H9 (cell line): Measurements from ENCODE around the gene MC1R. TPM values are rescaled to one million over a fixed set of nuclear protein-coding genes. Genes with fewer than 3 reads are reported as not detected.

Source experiments
- DNase-seq: peaks from one replicate; pipeline ENCODE4 v3.0.0-alpha.2; 2017
- H2AFZ ChIP-seq: one replicate; pipeline ENCODE4 v1.6.1; 2013; ENCODE audit warnings: mild to moderate bottlenecking, low read length, control low read depth, moderate library complexity
- H2AK5ac ChIP-seq: 2 replicates; pipeline ENCODE4 v1.6.1; 2013; ENCODE audit warnings: low read length, control low read depth, mixed read lengths; ENCODE audit not compliant: insufficient read length
- H2BK120ac ChIP-seq: one replicate; pipeline ENCODE4 v1.6.1; 2013; ENCODE audit warnings: low read depth, mild to moderate bottlenecking, low read length, control low read depth, inconsistent platforms; ENCODE audit not compliant: poor library complexity, severe bottlenecking
- H2BK12ac ChIP-seq: 2 replicates; pipeline ENCODE4 v1.6.1; 2013; ENCODE audit warnings: low read length, control low read depth, mixed read lengths, low read depth; ENCODE audit not compliant: insufficient read length
- H2BK15ac ChIP-seq: 2 replicates; pipeline ENCODE4 v1.6.1; 2013; ENCODE audit warnings: low read depth, low read length, control low read depth
- H2BK20ac ChIP-seq: one replicate; pipeline ENCODE4 v1.6.1; 2013; ENCODE audit warnings: low read depth, mild to moderate bottlenecking, low read length, control low read depth, inconsistent platforms; ENCODE audit not compliant: poor library complexity, severe bottlenecking
- H2BK5ac ChIP-seq: 2 replicates; pipeline ENCODE4 v1.6.1; 2013; ENCODE audit warnings: low read length, control low read depth, mixed read lengths; ENCODE audit not compliant: insufficient read length
- H3K14ac ChIP-seq: 2 replicates; pipeline ENCODE4 v1.6.1; 2013; ENCODE audit warnings: low read length, control low read depth; ENCODE audit not compliant: insufficient read depth
- H3K18ac ChIP-seq: 2 replicates; pipeline ENCODE4 v1.6.1; 2013; ENCODE audit warnings: low read depth, mild to moderate bottlenecking, mixed read lengths, low read length, control low read depth; ENCODE audit not compliant: insufficient read length
- H3K23ac ChIP-seq: 2 replicates; pipeline ENCODE4 v1.6.1; 2013; ENCODE audit warnings: low read length, control low read depth, mixed read lengths, low read depth; ENCODE audit not compliant: insufficient read length
- H3K23me2 ChIP-seq: 2 replicates; pipeline ENCODE4 v1.6.1; 2013; ENCODE audit warnings: low read depth, mild to moderate bottlenecking, mixed read lengths, low read length, control low read depth; ENCODE audit not compliant: insufficient read length, poor library complexity, severe bottlenecking
- H3K27ac ChIP-seq: 2 replicates; pipeline ENCODE4 v1.5.1; 2013; ENCODE audit warnings: low read length, control low read depth, mixed read lengths, low read depth; ENCODE audit not compliant: insufficient read length
- H3K27me3 ChIP-seq: 2 replicates; pipeline ENCODE4 v1.6.1; 2013; ENCODE audit warnings: low read length, control low read depth, inconsistent platforms; ENCODE audit not compliant: insufficient read depth
- H3K4ac ChIP-seq: 2 replicates; pipeline ENCODE4 v1.6.1; 2013; ENCODE audit warnings: low read depth, mild to moderate bottlenecking, control low read depth, inconsistent platforms, low read length, moderate library complexity
- H3K4me1 ChIP-seq: 2 replicates; pipeline ENCODE4 v1.6.1; 2013; ENCODE audit warnings: low read length, control low read depth, inconsistent platforms; ENCODE audit not compliant: insufficient read depth
- H3K4me2 ChIP-seq: 2 replicates; pipeline ENCODE4 v1.6.1; 2013; ENCODE audit warnings: low read length, control low read depth, mixed read lengths; ENCODE audit not compliant: insufficient read length, insufficient read depth
- H3K56ac ChIP-seq: 2 replicates; pipeline ENCODE4 v1.6.1; 2013; ENCODE audit warnings: low read depth, mild to moderate bottlenecking, mixed read lengths, low read length, control low read depth; ENCODE audit not compliant: insufficient read length
- H3K79me1 ChIP-seq: 2 replicates; pipeline ENCODE4 v1.6.1; 2013; ENCODE audit warnings: low read depth, mild to moderate bottlenecking, moderate library complexity, low read length, control low read depth, inconsistent platforms; ENCODE audit not compliant: insufficient read depth, poor library complexity, severe bottlenecking
- H3K79me2 ChIP-seq: 2 replicates; pipeline ENCODE4 v1.6.1; 2013; ENCODE audit warnings: low read length, control low read depth, inconsistent platforms; ENCODE audit not compliant: insufficient read depth
- H3K9ac ChIP-seq: 2 replicates; pipeline ENCODE4 v1.6.1; 2013; ENCODE audit warnings: low read length, control low read depth, mixed read lengths; ENCODE audit not compliant: insufficient read length; ENCODE audit errors: extremely low read depth
- H3K9me3 ChIP-seq: one replicate; pipeline ENCODE4 v1.6.1; 2013; ENCODE audit warnings: low read depth, low read length, inconsistent platforms; ENCODE audit not compliant: control insufficient read depth
- H3T11ph ChIP-seq: one replicate; pipeline ENCODE4 v1.6.1; 2013; ENCODE audit warnings: mild to moderate bottlenecking, low read length, control low read depth, inconsistent platforms
- H4K20me1 ChIP-seq: one replicate; pipeline ENCODE4 v1.6.1; 2013; ENCODE audit not compliant: control insufficient read depth, insufficient read length, insufficient read depth
- H4K5ac ChIP-seq: 2 replicates; pipeline ENCODE4 v1.6.1; 2013; ENCODE audit warnings: low read depth, mild to moderate bottlenecking, mixed read lengths, low read length, control low read depth; ENCODE audit not compliant: insufficient read length
- H4K8ac ChIP-seq: replicated peaks from 2 replicates; pipeline ENCODE4 v1.6.1; 2013; ENCODE audit warnings: low read length, control low read depth, mixed read lengths, low read depth; ENCODE audit not compliant: insufficient read length
- H4K91ac ChIP-seq: 2 replicates; pipeline ENCODE4 v1.6.1; 2013; ENCODE audit warnings: low read depth, mild to moderate bottlenecking, moderate library complexity, mixed read lengths, low read length, control low read depth; ENCODE audit not compliant: insufficient read length
- H3K27ac Mint-ChIP-seq, 3 experiments: 2 replicates in 2 of 3; 3 replicates in 1 of 3; pipeline ENCODE4 v1.8.0; 2020 to 2021; ENCODE audit warnings: mixed read lengths in 3 of 3, mild to moderate bottlenecking in 1 of 3, moderate library complexity in 1 of 3
- H3K27me3 Mint-ChIP-seq: 2 replicates; pipeline ENCODE4 v1.8.0; 2021; ENCODE audit warnings: low read depth, mild to moderate bottlenecking, moderate library complexity, mixed read lengths
- H3K36me3 Mint-ChIP-seq, 3 experiments: 2 replicates in 2 of 3; 3 replicates in 1 of 3; pipeline ENCODE4 v1.8.0; 2020 to 2021; ENCODE audit warnings: low read depth in 3 of 3, mixed read lengths in 3 of 3; ENCODE audit not compliant: insufficient read depth in 1 of 3
- H3K4me1 Mint-ChIP-seq, 2 experiments: 2 replicates each; pipeline ENCODE4 v1.8.0; 2020; ENCODE audit warnings: mixed read lengths in 2 of 2
- H3K4me3 Mint-ChIP-seq, 2 experiments: 2 replicates in 1 of 2; 3 replicates in 1 of 2; pipeline ENCODE4 v1.8.0; 2020 to 2021; ENCODE audit warnings: mild to moderate bottlenecking in 2 of 2, mixed read lengths in 2 of 2, moderate library complexity in 1 of 2
- H3K9me3 Mint-ChIP-seq, 2 experiments: 2 replicates in 1 of 2; 3 replicates in 1 of 2; pipeline ENCODE4 v1.8.0; 2020; ENCODE audit warnings: mild to moderate bottlenecking in 2 of 2, mixed read lengths in 2 of 2, moderate library complexity in 1 of 2
- WGBS: extraction: QIAGEN DNeasy Blood & Tissue Kit; methylation state at CpG from one replicate; pipeline ENCODE4 v1.1.7; 2013; ENCODE audit warnings: missing lambda C conversion rate, low lambda C conversion rate, mixed read lengths; ENCODE audit not compliant: insufficient read length; ENCODE audit errors: extremely low coverage; 5-methylcytosine and 5-hydroxymethylcytosine counted together
- total RNA-seq: library from RNA; stranded (reverse); gene quantifications from 2 replicates; pipeline ENCODE4 v1.2.1, GENCODE V29; 2021
- TF ChIP-seq, protein P1 (sequence below): fragments of 200-600 bp; sonication (generic); conservative IDR thresholded peaks from 3 replicates; pipeline ENCODE4 v1.8.0; 2021; ENCODE audit warnings: antibody characterized with exemption, mild to moderate bottlenecking

The MC1R gene
- total RNA-seq, 1 experiment from 2014 or later = 4.7 TPM

DNA sequence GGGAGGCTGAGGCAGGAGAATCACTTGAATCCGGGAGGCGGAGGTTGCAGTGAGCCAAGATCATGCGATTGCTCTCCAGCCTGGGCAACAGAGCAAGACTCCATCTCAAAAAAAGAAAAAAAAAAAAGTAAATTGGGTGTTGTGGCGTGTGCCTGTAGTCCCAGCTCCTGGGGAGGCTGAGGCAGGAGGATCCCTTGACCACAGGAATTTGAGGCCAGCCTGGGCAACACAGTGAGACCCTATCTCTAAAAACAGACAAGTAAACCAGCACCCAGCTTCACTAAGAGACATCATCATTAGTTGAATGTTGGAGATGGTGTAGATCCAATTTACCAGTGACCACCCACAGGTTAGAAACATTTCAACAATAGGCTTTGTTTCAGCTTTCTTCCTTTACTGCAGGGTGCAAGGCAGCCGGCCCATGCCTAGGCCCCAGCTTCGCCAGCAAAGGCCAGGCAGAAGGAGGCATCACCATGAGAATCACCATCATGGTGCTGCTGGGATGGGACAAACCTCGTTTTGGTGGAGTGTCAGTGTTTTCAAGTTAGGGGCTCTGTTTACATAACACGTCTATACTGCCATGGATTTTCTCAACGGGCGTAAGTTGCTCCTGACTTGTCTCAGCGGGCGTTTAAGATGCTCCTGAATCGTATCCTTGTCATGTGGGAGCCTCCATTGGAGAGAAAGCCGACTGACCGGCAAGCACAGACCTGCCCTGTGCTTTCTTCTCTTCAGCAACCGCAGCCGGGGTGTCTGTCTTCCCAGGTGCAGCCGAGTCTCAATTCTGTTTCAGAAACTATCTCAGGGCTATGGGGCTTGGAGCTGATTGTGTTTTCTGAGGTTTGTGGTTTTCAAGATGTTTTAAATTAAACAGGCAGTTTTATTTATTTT is 37.9 kb upstream of the MC1R start:
- Histone ChIP-seq H3K79me1 (peaks cover 3% of the 10 kb centered on the region), H4K8ac (no peak overlapping the region), H3K9me3 (no peaks in the 10 kb centered on the region), H3K4ac (no peak overlapping the region), H3K18ac (no peak overlapping the region), H2BK12ac (no peak overlapping the region), H3K23me2 (no peaks in the 10 kb centered on the region), H4K20me1 (no peaks in the 10 kb centered on the region), H3K14ac (no peak overlapping the region), H3K27ac (no peak overlapping the region), H2BK5ac (no peak overlapping the region), H2BK120ac (no peak overlapping the region), H2AFZ (no peak overlapping the region), H3K23ac (no peak overlapping the region), H2BK20ac (no peak overlapping the region), H3K56ac (no peak overlapping the region), H3K79me2 (peaks cover 4% of the 10 kb centered on the region; the same call in 1 of the 2 replicates), H3K9ac (no peak overlapping the region), H2AK5ac (no peak overlapping the region), H3K4me2 (no peak overlapping the region), H2BK15ac (no peak overlapping the region), H3K27me3 (no peaks in the 10 kb centered on the region), H3K4me1 (no peaks in the 10 kb centered on the region), H3T11ph (no peak overlapping the region), H4K91ac (no peak overlapping the region), H4K5ac (no peak overlapping the region)
- Mint-ChIP-seq H3K9me3 (peaks cover 0 to 3% of the 10 kb centered on the region in 2 experiments; a peak in 2 of 5 replicates), H3K27ac (peak overlapping the region in 1 of 3 experiments; percentile 84; a peak in 2 of 7 replicates), H3K4me3 (no peak overlapping the region), H3K36me3 (peaks cover 31 to 63% (median 63%) of the 10 kb centered on the region in 3 experiments; a peak in 6 of 7 replicates), H3K27me3 (no peaks in the 10 kb centered on the region), H3K4me1 (no peaks in the 10 kb centered on the region)
- DNase-seq = no peak
- no CpG with 5 or more reads among the region's 18 CpGs for WGBS
- TF ChIP-seq, protein P1, sequence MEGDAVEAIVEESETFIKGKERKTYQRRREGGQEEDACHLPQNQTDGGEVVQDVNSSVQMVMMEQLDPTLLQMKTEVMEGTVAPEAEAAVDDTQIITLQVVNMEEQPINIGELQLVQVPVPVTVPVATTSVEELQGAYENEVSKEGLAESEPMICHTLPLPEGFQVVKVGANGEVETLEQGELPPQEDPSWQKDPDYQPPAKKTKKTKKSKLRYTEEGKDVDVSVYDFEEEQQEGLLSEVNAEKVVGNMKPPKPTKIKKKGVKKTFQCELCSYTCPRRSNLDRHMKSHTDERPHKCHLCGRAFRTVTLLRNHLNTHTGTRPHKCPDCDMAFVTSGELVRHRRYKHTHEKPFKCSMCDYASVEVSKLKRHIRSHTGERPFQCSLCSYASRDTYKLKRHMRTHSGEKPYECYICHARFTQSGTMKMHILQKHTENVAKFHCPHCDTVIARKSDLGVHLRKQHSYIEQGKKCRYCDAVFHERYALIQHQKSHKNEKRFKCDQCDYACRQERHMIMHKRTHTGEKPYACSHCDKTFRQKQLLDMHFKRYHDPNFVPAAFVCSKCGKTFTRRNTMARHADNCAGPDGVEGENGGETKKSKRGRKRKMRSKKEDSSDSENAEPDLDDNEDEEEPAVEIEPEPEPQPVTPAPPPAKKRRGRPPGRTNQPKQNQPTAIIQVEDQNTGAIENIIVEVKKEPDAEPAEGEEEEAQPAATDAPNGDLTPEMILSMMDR = no peak
